ENCODE data around the gene UGT1A3.
"Not testable (repeated sequence)": the region's sequence is repeated elsewhere in the genome, so short reads cannot be mapped to it uniquely, and the experiment has no call there.

Gene UGT1A3

GRCh38 chr2:233728723-233729301, at the start of gene UGT1A3:
Gene UGT1A3 (plus strand): TSS chr2:233729042. CDS start chr2:233729127, 85 bp downstream.
- no peak for DNase-seq (ENCODE audit: low read depth)

GRCh38 chr2:233679196-233679595, 49.6 kb upstream of the UGT1A3 start:
- no peak for DNase-seq (ENCODE audit: low read depth)

GRCh38 chr2:233680361-233681045, 48.3 kb upstream of the UGT1A3 start:
- no peak for DNase-seq (ENCODE audit: low read depth)

GRCh38 chr2:233681521-233682099, 47.2 kb upstream of the UGT1A3 start, which contains the start of gene UGT1A7:
Gene UGT1A7 (plus strand): TSS chr2:233681901. CDS start chr2:233681938, 37 bp downstream.
- no peak for DNase-seq (ENCODE audit: low read depth)

GRCh38 chr2:233684640-233685039, 44.2 kb upstream of the UGT1A3 start:
- no peak for DNase-seq (ENCODE audit: low read depth)

- no peak for DNase-seq (ENCODE audit: low read depth)
These were observed 41.9 kb upstream of the UGT1A3 start for GRCh38 chr2:233686928-233687327.

- DNase-seq (ENCODE audit: low read depth), result no peak
These were observed 40.5 kb upstream of the UGT1A3 start for GRCh38 chr2:233688341-233688740.

- DNase-seq (ENCODE audit: low read depth), result no peak
These were observed 39.8 kb upstream of the UGT1A3 start for GRCh38 chr2:233689031-233689430.

- DNase-seq (ENCODE audit: low read depth), result no peak
These were observed 39.3 kb upstream of the UGT1A3 start for GRCh38 chr2:233689501-233689900.

- no peak for DNase-seq (ENCODE audit: low read depth)
These were observed 38.4 kb upstream of the UGT1A3 start for GRCh38 chr2:233690444-233690843.

- DNase-seq (ENCODE audit: low read depth), result no peak
These were observed 37.1 kb upstream of the UGT1A3 start for GRCh38 chr2:233691443-233692433.

GRCh38 chr2:233692648-233693047, 36.2 kb upstream of the UGT1A3 start, which contains the start of gene UGT1A6:
Gene UGT1A6 (plus strand): TSS chr2:233692890. CDS start chr2:233693005, 115 bp downstream.
- DNase-seq (ENCODE audit: low read depth), result no peak

- no peak for DNase-seq (ENCODE audit: low read depth)
These were observed 34.9 kb upstream of the UGT1A3 start for GRCh38 chr2:233693963-233694362.

- no peak for DNase-seq (ENCODE audit: low read depth)
These were observed 30.1 kb upstream of the UGT1A3 start for GRCh38 chr2:233698740-233699139.

GRCh38 chr2:233699424-233700027, 29.3 kb upstream of the UGT1A3 start:
- no peak for DNase-seq (ENCODE audit: low read depth)

- no peak for DNase-seq (ENCODE audit: low read depth)
These were observed 28.7 kb upstream of the UGT1A3 start for GRCh38 chr2:233700028-233700635.

- not testable (repeated sequence) for DNase-seq (ENCODE audit: low read depth)
These were observed 28.0 kb upstream of the UGT1A3 start for GRCh38 chr2:233700842-233701241.

- no peak for DNase-seq (ENCODE audit: low read depth)
These were observed 26.6 kb upstream of the UGT1A3 start for GRCh38 chr2:233702238-233702637.

- DNase-seq (ENCODE audit: low read depth), result no peak
These were observed 22.8 kb upstream of the UGT1A3 start for GRCh38 chr2:233705911-233706506.

- DNase-seq (ENCODE audit: low read depth), result no peak
These were observed 22.1 kb upstream of the UGT1A3 start for GRCh38 chr2:233706720-233707119.
